ENCODE measurements around the gene CSNK1D.
"Not testable (repeated sequence)": the region's sequence is repeated elsewhere in the genome, so short reads cannot be mapped to it uniquely, and the experiment has no call there.

Gene CSNK1D

DNA sequence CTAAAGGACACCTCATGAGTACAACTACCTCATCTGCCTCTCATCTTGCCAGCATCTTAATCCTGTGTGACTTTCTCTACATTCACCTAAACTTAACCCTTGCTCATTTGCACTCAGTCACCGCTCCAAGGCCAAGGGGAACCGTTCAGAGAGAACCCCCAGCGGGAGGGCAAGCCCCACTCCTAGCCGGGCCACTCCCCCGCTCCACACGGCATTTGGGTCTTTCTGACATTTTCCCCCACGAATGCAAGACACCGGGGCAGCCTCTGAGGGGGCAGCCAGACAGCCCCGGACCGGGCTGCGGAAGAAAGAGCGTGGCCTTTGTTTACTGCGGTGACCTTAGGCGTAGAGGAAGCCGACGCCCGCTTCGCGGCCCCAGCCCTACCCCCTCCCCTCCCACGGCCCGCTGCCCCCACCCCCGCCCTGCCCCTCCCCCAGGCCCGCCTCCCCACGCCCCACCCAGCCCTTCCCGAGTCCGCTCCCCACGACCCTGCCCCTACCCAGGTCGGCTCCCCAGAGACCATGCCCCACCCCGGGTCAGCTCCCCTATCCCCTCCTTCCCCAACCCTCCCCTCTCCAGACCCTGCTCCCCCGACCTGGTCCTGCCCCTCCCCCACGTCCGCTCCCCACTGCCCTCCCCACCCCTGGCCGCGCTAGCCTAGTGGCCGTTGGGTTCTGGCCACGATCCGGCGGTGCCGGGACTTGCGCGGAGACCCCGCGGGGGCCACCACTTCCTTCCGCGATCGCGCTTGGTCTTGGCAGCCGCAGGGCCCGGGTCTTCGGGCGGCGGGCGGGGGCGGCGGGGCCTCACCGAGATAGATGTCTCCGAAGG, 789 bp downstream of the CSNK1D start:
- no peak for DNase-seq

DNA sequence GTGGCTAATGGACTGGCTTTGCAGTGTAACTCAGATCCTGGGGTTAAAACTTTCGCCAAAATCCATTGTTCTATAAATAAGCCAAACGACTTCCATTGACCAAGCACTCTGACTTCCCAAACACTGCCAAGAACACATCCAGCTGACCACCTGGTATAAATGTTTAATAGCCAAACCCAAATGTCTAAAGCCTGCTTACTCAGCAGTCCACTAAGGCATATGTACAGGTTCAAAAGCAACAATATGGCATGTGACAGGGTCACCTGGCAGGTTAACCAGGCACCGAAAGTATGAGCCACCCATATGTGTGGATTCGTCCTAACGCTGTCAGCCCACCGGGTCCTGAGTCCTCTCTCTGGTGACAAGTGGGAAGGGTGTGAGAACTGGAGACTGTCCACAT, 2.1 kb downstream of the CSNK1D start:
- no peak for DNase-seq

DNA sequence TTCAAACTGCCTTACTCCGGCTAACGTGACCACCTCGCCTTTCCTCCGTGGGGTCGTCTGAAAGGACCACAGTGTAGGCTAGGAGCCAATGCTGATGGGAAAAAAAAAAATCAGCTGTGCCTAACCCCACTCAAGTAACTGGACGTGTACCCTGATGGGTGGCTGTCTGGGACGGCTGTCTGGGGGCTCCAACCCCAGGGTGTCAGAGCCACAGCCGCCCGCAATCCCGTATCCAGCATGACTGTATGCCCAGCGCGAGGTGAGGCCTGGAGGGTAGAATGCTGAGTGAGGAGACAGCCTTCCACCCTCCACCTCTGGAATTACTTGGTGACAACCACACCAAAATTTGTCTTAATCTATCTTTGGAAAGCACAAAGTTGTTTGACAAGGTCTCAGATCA, 2.8 kb downstream of the CSNK1D start:
- DNase-seq: no peak

DNA sequence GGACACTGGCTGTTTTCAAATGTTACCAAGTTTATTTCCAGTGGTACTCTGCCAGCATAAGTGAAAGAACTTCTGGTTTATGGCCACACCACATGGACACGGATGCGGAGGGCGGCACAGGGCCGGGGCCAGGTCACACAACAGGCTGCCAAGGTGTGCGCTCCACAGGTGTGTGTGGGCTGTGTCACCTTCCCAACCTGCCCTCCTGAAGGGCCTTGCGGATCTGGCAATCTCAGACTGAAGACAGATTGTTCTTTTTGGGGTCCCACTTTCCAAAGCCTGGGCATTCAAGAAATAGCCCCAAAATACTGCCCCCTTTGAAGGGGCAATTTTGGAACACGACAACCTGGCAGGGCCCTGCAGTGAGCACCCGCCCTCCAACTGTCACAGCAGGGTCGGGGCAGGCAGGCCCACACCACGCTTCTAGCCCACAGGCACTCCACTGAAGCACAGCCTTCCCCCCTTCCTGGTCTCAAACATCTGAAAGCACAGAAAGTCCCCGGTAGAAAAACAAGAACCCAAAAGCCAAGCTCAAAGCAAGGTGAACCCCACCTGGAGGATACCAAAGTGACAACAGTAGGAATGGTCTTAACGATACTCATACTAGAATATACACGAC, 3.5 kb downstream of the CSNK1D start:
- no peak for DNase-seq

DNA sequence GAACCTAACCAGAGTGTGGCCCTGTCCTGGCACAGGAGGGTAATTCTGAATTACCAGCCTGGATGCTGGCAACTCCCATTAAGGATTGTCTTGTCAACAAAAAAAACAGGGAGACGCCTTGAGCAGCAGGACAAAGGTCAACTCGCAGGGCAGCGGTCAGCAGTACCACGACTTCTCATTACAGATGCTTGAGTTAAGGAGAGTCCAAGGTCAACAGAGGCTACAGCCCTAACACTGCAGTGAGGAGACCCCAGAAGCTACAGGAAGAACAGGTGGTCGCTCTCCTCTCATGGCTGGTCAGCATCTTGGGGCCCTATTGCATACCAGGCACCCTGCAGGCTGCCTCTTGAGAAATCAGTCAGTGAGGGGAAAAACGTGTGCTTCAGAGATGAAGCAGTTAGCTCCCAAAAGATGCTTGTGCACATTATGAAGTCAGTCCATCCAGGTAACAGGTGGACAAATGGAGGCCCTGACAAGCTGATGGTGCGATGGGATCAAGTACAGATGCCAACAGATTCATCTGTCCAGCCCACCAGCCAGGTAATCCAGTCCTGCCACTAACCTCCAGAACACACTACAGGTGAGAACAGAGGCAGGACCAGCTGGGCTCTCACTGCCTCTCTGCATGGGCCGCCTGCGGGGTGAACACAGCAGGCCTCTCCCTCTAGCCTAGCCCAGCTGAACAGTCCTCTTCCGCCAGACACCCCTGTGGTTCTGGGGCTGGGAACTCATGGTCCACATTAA, 4.2 kb downstream of the CSNK1D start:
- DNase-seq: no peak

- DNase-seq: no peak
Measured at GRCh38 chr17:82267575-82268379, 5.7 kb downstream of the CSNK1D start.

- no peak for DNase-seq
Measured at GRCh38 chr17:82266142-82266541, 7.4 kb downstream of the CSNK1D start.

- no peak for DNase-seq
Measured at GRCh38 chr17:82263641-82264040, 9.9 kb downstream of the CSNK1D start.

DNA sequence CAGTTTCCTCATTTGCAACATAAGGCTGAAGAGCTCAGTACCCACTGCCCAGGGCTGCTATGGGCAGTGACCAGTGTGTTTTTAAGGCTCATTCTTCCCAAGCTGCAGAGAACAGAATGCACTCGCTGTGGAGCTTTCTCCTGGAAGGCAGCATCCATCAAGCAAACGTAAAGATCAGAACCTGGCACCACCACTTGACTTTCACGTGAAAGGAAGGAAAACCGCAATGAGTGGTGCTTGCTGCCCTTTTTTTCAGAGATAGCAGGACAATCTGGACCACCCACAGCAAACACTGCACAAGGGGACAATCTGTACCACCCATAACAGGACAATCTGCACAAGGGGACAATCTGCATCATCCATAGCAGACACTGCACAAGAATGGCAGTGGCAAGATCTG, 11.2 kb downstream of the CSNK1D start:
- no peak for DNase-seq

- not testable (repeated sequence) for DNase-seq
Measured at GRCh38 chr17:82259972-82260961, 13.2 kb downstream of the CSNK1D start.

DNA sequence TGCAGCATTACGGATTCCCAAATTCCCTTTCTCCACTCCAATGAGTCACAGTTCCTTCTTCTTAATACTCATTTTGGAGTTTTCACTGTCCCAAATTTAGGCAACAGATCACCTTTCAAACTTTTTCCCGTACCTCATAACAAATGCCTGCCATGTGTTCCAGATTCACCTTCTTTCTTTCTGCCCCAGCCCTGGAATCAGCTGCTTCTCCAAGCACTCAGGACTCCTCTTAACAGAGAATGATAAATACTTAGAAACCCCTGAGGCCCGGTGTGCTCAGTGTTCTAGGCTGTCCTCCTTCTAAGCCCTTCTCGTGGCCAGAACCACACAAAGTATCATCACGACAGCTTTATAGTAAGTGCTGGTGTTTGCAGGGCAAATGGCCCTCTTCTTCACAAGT, 14.9 kb downstream of the CSNK1D start:
- DNase-seq: no peak

DNA sequence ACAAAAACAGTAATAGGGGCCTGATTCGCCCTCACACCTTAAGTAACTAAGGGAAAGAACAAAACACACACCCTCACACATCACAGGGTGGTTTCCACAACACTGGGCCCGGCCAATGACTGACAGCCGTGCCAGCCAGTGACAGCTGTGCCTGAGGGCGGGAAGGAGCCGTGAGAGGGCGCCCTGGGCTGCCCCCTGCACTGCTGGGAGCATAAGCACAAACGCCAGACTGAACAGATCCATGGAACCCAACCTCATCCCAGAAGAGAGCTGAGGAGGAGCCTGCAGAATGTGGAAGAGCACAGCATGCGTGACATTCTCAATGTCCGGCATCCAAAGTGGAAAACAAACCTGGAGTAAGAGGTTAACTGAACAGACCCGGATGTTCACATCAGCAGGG, 16.0 kb downstream of the CSNK1D start:
- no peak for DNase-seq

- DNase-seq: no peak
Measured at GRCh38 chr17:82256242-82256885, 17.1 kb downstream of the CSNK1D start.

DNA sequence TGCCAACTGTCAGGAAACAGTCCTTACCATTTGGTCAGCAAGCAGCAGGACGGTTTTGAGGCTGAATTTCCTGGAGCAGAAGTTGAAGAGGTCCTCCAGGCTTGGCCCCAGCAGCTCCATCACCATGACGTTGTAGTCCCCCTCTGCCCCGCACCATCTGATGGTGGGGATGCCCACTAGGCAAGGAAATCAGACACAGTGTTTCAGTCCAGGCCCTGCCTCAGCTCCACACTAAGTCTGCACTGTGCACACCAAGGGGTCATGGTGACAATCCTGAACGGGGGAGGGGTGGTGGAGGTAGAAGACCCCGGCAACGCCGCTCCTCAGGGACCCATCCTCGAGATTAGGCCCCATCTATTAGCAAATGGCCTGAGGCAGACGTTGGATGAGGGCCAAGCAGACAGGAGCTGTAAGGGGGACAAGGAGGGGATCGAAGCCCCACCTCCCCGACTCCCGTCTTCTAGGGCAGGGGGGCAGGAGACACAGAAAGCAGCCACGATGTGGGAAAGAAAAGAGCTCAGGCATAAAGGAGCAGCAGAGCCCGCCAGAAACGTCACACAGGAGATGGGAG, 18.0 kb downstream of the CSNK1D start:
- DNase-seq: no peak

GRCh38 chr17:82254746-82255145, 18.8 kb downstream of the CSNK1D start:
- DNase-seq: not testable (repeated sequence)

DNA sequence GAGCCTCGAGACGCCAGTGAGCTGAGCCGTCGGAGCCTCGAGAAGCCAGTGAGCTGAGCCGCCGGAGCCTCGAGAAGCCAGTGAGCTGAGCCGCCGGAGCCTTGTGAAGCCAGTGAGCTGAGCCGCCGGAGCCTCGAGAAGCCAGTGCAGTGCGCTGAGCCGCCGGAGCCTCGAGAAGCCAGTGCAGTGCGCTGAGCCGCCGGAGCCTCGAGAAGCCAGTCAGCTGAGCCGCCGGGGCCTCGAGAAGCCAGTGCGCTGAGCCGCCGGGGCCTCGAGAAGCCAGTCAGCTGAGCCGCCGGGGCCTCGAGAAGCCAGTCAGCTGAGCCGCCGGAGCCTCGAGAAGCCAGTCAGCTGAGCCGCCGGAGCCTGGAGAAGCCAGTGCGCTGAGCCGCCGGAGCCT, 19.4 kb downstream of the CSNK1D start:
- DNase-seq: not testable (repeated sequence)

DNA sequence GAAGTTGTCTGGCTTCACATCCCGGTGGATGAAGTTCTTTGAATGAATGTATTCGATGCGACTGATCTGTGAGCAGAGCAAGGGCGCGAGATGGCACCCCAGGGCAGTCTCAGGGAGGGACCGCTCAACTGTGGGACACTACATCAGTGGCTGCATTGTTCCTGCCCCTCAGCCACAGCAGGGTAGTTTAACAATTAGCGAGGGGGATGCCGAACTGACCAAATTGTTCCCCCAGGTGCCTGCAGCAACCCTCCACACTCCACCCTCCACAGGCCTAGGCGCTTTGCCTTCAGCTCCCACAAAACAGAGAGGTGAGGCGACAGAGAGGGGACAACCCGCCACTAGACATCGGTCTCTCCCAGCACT, 20.3 kb downstream of the CSNK1D start:
- no peak for DNase-seq

- DNase-seq: no peak
Measured at GRCh38 chr17:82252511-82253178, 20.9 kb downstream of the CSNK1D start.

- DNase-seq: no peak
Measured at GRCh38 chr17:82250868-82251500, 22.5 kb downstream of the CSNK1D start.

Measured in NCI-H526 treated with DMSO at 0.1 percent for 48 hours (cell line).